Loucy (cell line): ENCODE data around the gene PDE8A.

Experiments
- H2AFZ ChIP-seq: fragments of 200-600 bp; sonication (generic); 2 replicates; pipeline ENCODE4 v1.6.0; 2016; ENCODE audit warnings: antibody characterized with exemption, mild to moderate bottlenecking, low read length, moderate library complexity
- H3F3A ChIP-seq: fragments of 200-600 bp; 2 replicates; pipeline ENCODE4 v1.6.0; 2016; ENCODE audit warnings: antibody characterized with exemption, low read depth, mild to moderate bottlenecking
- H3K27me3 ChIP-seq: fragments of 200-600 bp; sonication (generic); 2 replicates; pipeline ENCODE4 v1.6.1; 2014; ENCODE audit warnings: low read length, mild to moderate bottlenecking; ENCODE audit not compliant: insufficient read depth, poor library complexity, severe bottlenecking
- H3K36me3 ChIP-seq: fragments of 200-600 bp; sonication (generic); 2 replicates; pipeline ENCODE4 v1.6.1; 2016; ENCODE audit warnings: low read length; ENCODE audit not compliant: insufficient read depth
- H3K4me1 ChIP-seq: fragments of 200-600 bp; sonication (generic); 2 replicates; pipeline ENCODE4 v1.5.1; 2014; ENCODE audit warnings: low read length, mild to moderate bottlenecking; ENCODE audit not compliant: insufficient read depth, poor library complexity, severe bottlenecking
- H3K4me2 ChIP-seq: fragments of 200-600 bp; sonication (generic); 2 replicates; pipeline ENCODE4 v1.6.0; 2014; ENCODE audit warnings: antibody characterized with exemption, low read length, low read depth, mild to moderate bottlenecking; ENCODE audit not compliant: poor library complexity, severe bottlenecking
- H3K4me3 ChIP-seq: fragments of 200-600 bp; sonication (generic); 2 replicates; pipeline ENCODE4 v1.5.1; 2014; ENCODE audit warnings: low read length, mild to moderate bottlenecking, mixed read lengths; ENCODE audit not compliant: poor library complexity, severe bottlenecking
- H3K79me2 ChIP-seq: fragments of 200-600 bp; sonication (generic); 2 replicates; pipeline ENCODE4 v1.6.1; 2014; ENCODE audit warnings: low read length; ENCODE audit not compliant: insufficient read depth
- H3K9ac ChIP-seq: fragments of 200-600 bp; sonication (generic); 2 replicates; pipeline ENCODE4 v1.6.0; 2014; ENCODE audit warnings: mild to moderate bottlenecking, low read depth, low read length, moderate library complexity; ENCODE audit not compliant: poor library complexity, severe bottlenecking
- H3K9me2 ChIP-seq: fragments of 200-600 bp; sonication (generic); replicated peaks from 2 replicates; pipeline ENCODE4 v1.6.1; 2016; ENCODE audit warnings: low read depth, low read length, mixed read lengths
- H3K9me3 ChIP-seq: fragments of 200-600 bp; sonication (generic); 2 replicates; pipeline ENCODE4 v1.6.1; 2014; ENCODE audit warnings: mild to moderate bottlenecking, antibody characterized with exemption, low read length, low read depth; ENCODE audit not compliant: insufficient read depth
- H4K20me1 ChIP-seq: fragments of 200-600 bp; sonication (generic); 2 replicates; pipeline ENCODE4 v1.6.0; 2014; ENCODE audit warnings: antibody characterized with exemption, low read length, mild to moderate bottlenecking; ENCODE audit not compliant: insufficient read depth, poor library complexity, severe bottlenecking
- EZH2phosphoT487 ChIP-seq: fragments of 200-600 bp; IDR thresholded peaks from 2 replicates; pipeline ENCODE4 v1.6.1; 2018; ENCODE audit warnings: antibody characterized with exemption, mild to moderate bottlenecking, moderate library complexity, borderline replicate concordance
- TF ChIP-seq, protein P1 (sequence below): fragments of 200-600 bp; sonication (generic); conservative IDR thresholded peaks from 2 replicates; pipeline ENCODE4 v1.5.1; 2014; ENCODE audit warnings: mild to moderate bottlenecking, antibody characterized with exemption, low read length

Gene PDE8A

DNA sequence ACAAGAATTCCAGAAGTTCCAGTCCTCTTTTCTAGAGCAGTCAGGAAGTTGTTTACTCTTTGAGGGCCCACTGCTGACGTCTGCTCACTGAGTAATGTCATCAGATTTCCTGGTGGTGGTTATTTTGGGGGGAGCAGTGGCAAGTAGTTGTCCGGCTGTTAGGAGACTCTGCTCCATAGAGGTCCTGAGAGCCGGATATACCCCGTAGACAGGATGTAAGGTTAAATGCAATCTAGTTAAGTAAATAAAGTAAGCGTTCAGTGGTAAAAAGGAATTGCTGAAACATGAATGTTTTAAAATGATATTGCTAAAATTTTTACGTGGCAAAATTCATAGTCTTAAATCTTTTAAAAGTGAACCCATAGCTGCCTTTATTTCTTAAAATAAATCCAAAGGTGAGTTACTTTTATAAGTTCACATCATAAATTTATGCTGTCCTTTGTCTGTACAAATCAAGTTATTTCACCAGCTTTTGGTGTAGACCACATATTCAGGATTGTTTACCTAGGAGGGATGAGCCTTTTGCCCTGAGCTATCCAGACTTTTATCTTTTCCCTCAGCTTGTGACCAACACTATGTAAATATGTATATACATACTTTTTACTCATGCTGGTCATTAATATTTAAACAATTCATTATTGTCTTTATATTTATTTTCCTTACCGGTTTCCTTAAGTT is 65.8 kb downstream of the PDE8A start:
- no peaks in the 10 kb centered on the region for H3K9me3 ChIP-seq
- H4K20me1 ChIP-seq = no peaks in the 10 kb centered on the region
- no peaks in the 10 kb centered on the region for H3F3A ChIP-seq
- H3K9ac ChIP-seq = peak overlapping the region; percentile 23
- no peaks in the 10 kb centered on the region for H3K9me2 ChIP-seq
- peaks cover 41% of the 10 kb centered on the region for H3K79me2 ChIP-seq
- H3K4me1 ChIP-seq = peaks cover 16% of the 10 kb centered on the region
- H3K27me3 ChIP-seq = no peaks in the 10 kb centered on the region
- H3K4me3 ChIP-seq = peak overlapping the region; percentile 27
- H2AFZ ChIP-seq = no peak overlapping the region
- TF ChIP-seq, protein P1, sequence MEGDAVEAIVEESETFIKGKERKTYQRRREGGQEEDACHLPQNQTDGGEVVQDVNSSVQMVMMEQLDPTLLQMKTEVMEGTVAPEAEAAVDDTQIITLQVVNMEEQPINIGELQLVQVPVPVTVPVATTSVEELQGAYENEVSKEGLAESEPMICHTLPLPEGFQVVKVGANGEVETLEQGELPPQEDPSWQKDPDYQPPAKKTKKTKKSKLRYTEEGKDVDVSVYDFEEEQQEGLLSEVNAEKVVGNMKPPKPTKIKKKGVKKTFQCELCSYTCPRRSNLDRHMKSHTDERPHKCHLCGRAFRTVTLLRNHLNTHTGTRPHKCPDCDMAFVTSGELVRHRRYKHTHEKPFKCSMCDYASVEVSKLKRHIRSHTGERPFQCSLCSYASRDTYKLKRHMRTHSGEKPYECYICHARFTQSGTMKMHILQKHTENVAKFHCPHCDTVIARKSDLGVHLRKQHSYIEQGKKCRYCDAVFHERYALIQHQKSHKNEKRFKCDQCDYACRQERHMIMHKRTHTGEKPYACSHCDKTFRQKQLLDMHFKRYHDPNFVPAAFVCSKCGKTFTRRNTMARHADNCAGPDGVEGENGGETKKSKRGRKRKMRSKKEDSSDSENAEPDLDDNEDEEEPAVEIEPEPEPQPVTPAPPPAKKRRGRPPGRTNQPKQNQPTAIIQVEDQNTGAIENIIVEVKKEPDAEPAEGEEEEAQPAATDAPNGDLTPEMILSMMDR = no peak
- TF ChIP-seq EZH2phosphoT487 = no peak
- H3K4me2 ChIP-seq = peak overlapping the region; percentile 47
- H3K36me3 ChIP-seq = no peaks in the 10 kb centered on the region

DNA sequence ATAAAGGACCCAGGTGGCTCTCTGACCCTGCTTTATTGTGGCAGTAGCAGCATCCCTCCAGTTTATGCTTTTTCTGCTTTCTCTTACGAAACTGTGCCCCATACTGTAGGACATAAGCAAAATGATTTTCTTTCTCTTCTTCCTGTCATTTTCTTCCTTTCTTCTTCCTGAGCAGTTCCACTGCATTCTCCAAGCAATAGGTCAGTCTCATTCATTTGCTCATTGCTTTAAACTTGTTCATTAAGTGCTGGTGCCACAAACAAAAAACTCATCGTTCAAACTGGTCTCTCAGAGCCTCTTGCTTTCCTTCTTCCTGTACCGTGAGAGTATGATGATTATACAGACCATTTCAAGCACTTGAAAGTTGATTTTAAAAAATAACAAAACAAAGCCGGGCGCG is 66.8 kb downstream of the PDE8A start:
- Histone ChIP-seq H3K4me1 (peaks cover 16% of the 10 kb centered on the region), H3K79me2 (peaks cover 34% of the 10 kb centered on the region), H3K4me3 (no peak overlapping the region), H4K20me1 (no peaks in the 10 kb centered on the region), H3F3A (no peaks in the 10 kb centered on the region), H3K9me2 (no peaks in the 10 kb centered on the region), H3K9ac (peak overlapping the region; percentile 23), H3K36me3 (no peaks in the 10 kb centered on the region), H3K27me3 (no peaks in the 10 kb centered on the region), H2AFZ (no peak overlapping the region), H3K4me2 (peak overlapping the region; percentile 47), H3K9me3 (no peaks in the 10 kb centered on the region)
- TF ChIP-seq, protein P1 = no peak

DNA sequence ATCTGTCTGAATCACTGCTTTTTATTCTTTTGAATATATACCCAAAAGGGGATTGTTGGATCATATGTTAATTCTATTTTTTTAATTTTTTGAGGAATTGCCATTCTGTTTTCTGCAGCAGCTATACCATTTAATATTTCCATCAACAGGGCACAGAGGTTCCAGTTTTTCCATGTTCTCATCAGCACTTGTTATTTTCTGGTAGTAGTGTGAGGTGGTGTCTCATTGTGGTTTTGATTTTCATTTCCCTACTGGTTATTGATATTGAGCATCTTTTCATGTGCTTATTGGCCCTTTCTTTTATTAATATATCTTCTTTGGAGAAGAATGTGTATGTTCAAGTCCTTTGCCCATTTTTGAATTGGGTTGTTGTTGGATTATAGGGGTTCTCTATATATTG is 68.1 kb downstream of the PDE8A start:
- Histone ChIP-seq H4K20me1 (no peaks in the 10 kb centered on the region), H2AFZ (no peak overlapping the region), H3K9ac (no peak overlapping the region), H3K4me1 (peaks cover 16% of the 10 kb centered on the region), H3K9me2 (no peaks in the 10 kb centered on the region), H3K79me2 (peaks cover 28% of the 10 kb centered on the region), H3F3A (no peaks in the 10 kb centered on the region), H3K36me3 (no peaks in the 10 kb centered on the region), H3K4me2 (no peak overlapping the region), H3K27me3 (no peaks in the 10 kb centered on the region), H3K9me3 (no peaks in the 10 kb centered on the region), H3K4me3 (no peak overlapping the region)
- no peak for TF ChIP-seq EZH2phosphoT487
- TF ChIP-seq, protein P1 = no peak
